ENCODE data around the gene DIDO1. TPM values are rescaled to one million over a fixed set of nuclear protein-coding genes. Genes with fewer than 3 reads are reported as not detected.

The DIDO1 gene
- total and polyA plus RNA-seq, 4 experiments from 2014 or later: 24.7 to 129 (median 83.5) TPM

GRCh38 chr20:62970307-62971210 is 44.3 kb upstream of the DIDO1 start:
- peaks cover 6% of the 10 kb centered on the region for H3K27me3 ChIP-seq (ENCODE audit: insufficient read depth, low read length)
- H3K4me1 ChIP-seq (ENCODE audit: insufficient read depth, low read length): peaks cover 6% of the 10 kb centered on the region
- H3K36me3 ChIP-seq (ENCODE audit: insufficient read depth, low read length): no peaks in the 10 kb centered on the region
- intact Hi-C loops (cut with micrococcal nuclease): no loop called here
- no peak overlapping the region for H3K4me3 ChIP-seq (ENCODE audit: low read length in 2 of 2)
- H3K4me1 Mint-ChIP-seq: peaks cover 10 to 25% (median 12%) of the 10 kb centered on the region in 4 donors
- DNase-seq: peak in 1 of 5 donors; percentile 31
- ChIA-PET CTCF (ENCODE audit: partially characterized antibody) (interaction anchor here (1.2 to 2.1 kb wide), 5 partner anchors 10 to 52 kb away, joined by 3 to 11 read pairs (median 5); no protein-coding TSS in a partner anchor), POLR2A (ENCODE audit: partially characterized antibody) (no interaction called here)
- peaks cover 19 to 21% of the 10 kb centered on the region in 2 donors for H3K27me3 Mint-ChIP-seq
- H3K4me3 Mint-ChIP-seq: no peak overlapping the region
- no peaks in the 10 kb centered on the region for H3K9me3 ChIP-seq (ENCODE audit: control insufficient read depth in 1 of 2, low read length in 2 of 2)
- H3K27ac ChIP-seq (ENCODE audit: low read depth, low read length): no peak overlapping the region
- H3K9me3 Mint-ChIP-seq: no peaks in the 10 kb centered on the region
- no peaks in the 10 kb centered on the region for H3K36me3 Mint-ChIP-seq
- H3K27ac Mint-ChIP-seq: no peak overlapping the region

GRCh38 chr20:62969939-62970306 is 43.6 kb upstream of the DIDO1 start:
- H3K27me3 ChIP-seq (ENCODE audit: insufficient read depth, low read length): peaks cover 6% of the 10 kb centered on the region
- H3K4me3 ChIP-seq (ENCODE audit: low read length in 2 of 2): no peak overlapping the region
- H3K27ac ChIP-seq (ENCODE audit: low read depth, low read length): no peak overlapping the region
- peaks cover 17 to 19% of the 10 kb centered on the region in 2 donors for H3K27me3 Mint-ChIP-seq
- CTCF ChIA-PET (ENCODE audit: partially characterized antibody): interaction anchor here (1.2 to 2.1 kb wide), 6 partner anchors 8 to 51 kb away, joined by 3 to 11 read pairs (median 4); no protein-coding TSS in a partner anchor
- H3K36me3 Mint-ChIP-seq: no peaks in the 10 kb centered on the region
- peak overlapping the region in 1 of 7 donors; percentile 12 for H3K27ac Mint-ChIP-seq
- H3K4me1 ChIP-seq (ENCODE audit: insufficient read depth, low read length): peaks cover 6% of the 10 kb centered on the region
- H3K9me3 Mint-ChIP-seq: no peaks in the 10 kb centered on the region
- H3K9me3 ChIP-seq (ENCODE audit: control insufficient read depth in 1 of 2, low read length in 2 of 2): no peaks in the 10 kb centered on the region
- no peaks in the 10 kb centered on the region for H3K36me3 ChIP-seq (ENCODE audit: insufficient read depth, low read length)
- DNase-seq: no peak
- no peak overlapping the region for H3K4me3 Mint-ChIP-seq
- intact Hi-C loops (cut with micrococcal nuclease): no loop called here
- POLR2A ChIA-PET (ENCODE audit: partially characterized antibody): no interaction called here
- H3K4me1 Mint-ChIP-seq: peaks cover 10 to 24% (median 12%) of the 10 kb centered on the region in 4 donors

- peaks cover 2% of the 10 kb centered on the region for H3K27me3 ChIP-seq (ENCODE audit: insufficient read depth, low read length)
- H3K9me3 ChIP-seq (ENCODE audit: control insufficient read depth in 1 of 2, low read length in 2 of 2): no peaks in the 10 kb centered on the region
- no peak overlapping the region for H3K4me3 ChIP-seq (ENCODE audit: low read length in 2 of 2)
- Mint-ChIP-seq H3K9me3 (no peaks in the 10 kb centered on the region), H3K4me3 (no peak overlapping the region), H3K27ac (no peak overlapping the region), H3K4me1 (peaks cover 10 to 17% (median 12%) of the 10 kb centered on the region in 4 donors), H3K27me3 (peaks cover 12 to 16% of the 10 kb centered on the region in 2 donors), H3K36me3 (no peaks in the 10 kb centered on the region)
- intact Hi-C loops (cut with micrococcal nuclease): no loop called here
- peaks cover 6% of the 10 kb centered on the region for H3K4me1 ChIP-seq (ENCODE audit: insufficient read depth, low read length)
- ChIA-PET CTCF (ENCODE audit: partially characterized antibody) (interaction anchor here (1.0 to 2.1 kb wide), 4 partner anchors 9 to 23 kb away, joined by 3 to 7 read pairs (median 4); no protein-coding TSS in a partner anchor), POLR2A (ENCODE audit: partially characterized antibody) (no interaction called here)
- no peak overlapping the region for H3K27ac ChIP-seq (ENCODE audit: low read depth, low read length)
- no peaks in the 10 kb centered on the region for H3K36me3 ChIP-seq (ENCODE audit: insufficient read depth, low read length)
- no peak for DNase-seq
Observed at GRCh38 chr20:62969179-62969760, 43.0 kb upstream of the DIDO1 start.

GRCh38 chr20:62968378-62969178 is 42.3 kb upstream of the DIDO1 start:
- Mint-ChIP-seq H3K27me3 (peaks cover 11 to 12% of the 10 kb centered on the region in 2 donors), H3K9me3 (no peaks in the 10 kb centered on the region), H3K4me1 (peaks cover 10 to 17% (median 12%) of the 10 kb centered on the region in 4 donors), H3K27ac (no peak overlapping the region), H3K36me3 (no peaks in the 10 kb centered on the region), H3K4me3 (no peak overlapping the region)
- intact Hi-C loops (cut with micrococcal nuclease): no loop called here
- no peak for DNase-seq
- H3K36me3 ChIP-seq (ENCODE audit: insufficient read depth, low read length): no peaks in the 10 kb centered on the region
- no peaks in the 10 kb centered on the region for H3K27me3 ChIP-seq (ENCODE audit: insufficient read depth, low read length)
- H3K27ac ChIP-seq (ENCODE audit: low read depth, low read length): no peak overlapping the region
- ChIA-PET POLR2A (ENCODE audit: partially characterized antibody) (no interaction called here), CTCF (ENCODE audit: partially characterized antibody) (interaction anchor here (1.0 to 2.1 kb wide), 3 partner anchors 9 to 24 kb away, joined by 3 to 7 read pairs (median 4); no protein-coding TSS in a partner anchor)
- H3K4me1 ChIP-seq (ENCODE audit: insufficient read depth, low read length): peaks cover 6% of the 10 kb centered on the region
- no peak overlapping the region for H3K4me3 ChIP-seq (ENCODE audit: low read length in 2 of 2)
- H3K9me3 ChIP-seq (ENCODE audit: control insufficient read depth in 1 of 2, low read length in 2 of 2): no peaks in the 10 kb centered on the region

- Histone ChIP-seq H3K4me1 (ENCODE audit: insufficient read depth, low read length) (peaks cover 4% of the 10 kb centered on the region), H3K4me3 (ENCODE audit: low read length in 2 of 2) (no peak overlapping the region), H3K36me3 (ENCODE audit: insufficient read depth, low read length) (no peaks in the 10 kb centered on the region), H3K27me3 (ENCODE audit: insufficient read depth, low read length) (no peaks in the 10 kb centered on the region), H3K9me3 (ENCODE audit: control insufficient read depth in 1 of 2, low read length in 2 of 2) (no peaks in the 10 kb centered on the region), H3K27ac (ENCODE audit: low read depth, low read length) (no peak overlapping the region)
- H3K27ac Mint-ChIP-seq: no peak overlapping the region
- ChIA-PET CTCF (ENCODE audit: partially characterized antibody) (no interaction called here), POLR2A (ENCODE audit: partially characterized antibody) (no interaction called here)
- no peaks in the 10 kb centered on the region for H3K36me3 Mint-ChIP-seq
- DNase-seq: peak in 1 of 5 donors; percentile 34
- H3K9me3 Mint-ChIP-seq: no peaks in the 10 kb centered on the region
- H3K4me1 Mint-ChIP-seq: peaks cover 10 to 16% (median 12%) of the 10 kb centered on the region in 4 donors
- H3K4me3 Mint-ChIP-seq: no peak overlapping the region
- peaks cover 11 to 12% of the 10 kb centered on the region in 2 donors for H3K27me3 Mint-ChIP-seq
- intact Hi-C loops (cut with micrococcal nuclease): no loop called here
Observed at GRCh38 chr20:62967628-62968351, 41.5 kb upstream of the DIDO1 start.

GRCh38 chr20:62967149-62967501 is 40.8 kb upstream of the DIDO1 start:
- Histone ChIP-seq H3K4me1 (ENCODE audit: insufficient read depth, low read length) (no peaks in the 10 kb centered on the region), H3K36me3 (ENCODE audit: insufficient read depth, low read length) (no peaks in the 10 kb centered on the region), H3K9me3 (ENCODE audit: control insufficient read depth in 1 of 2, low read length in 2 of 2) (no peaks in the 10 kb centered on the region), H3K4me3 (ENCODE audit: low read length in 2 of 2) (no peak overlapping the region), H3K27me3 (ENCODE audit: insufficient read depth, low read length) (no peaks in the 10 kb centered on the region), H3K27ac (ENCODE audit: low read depth, low read length) (no peak overlapping the region)
- no peaks in the 10 kb centered on the region for H3K36me3 Mint-ChIP-seq
- no peaks in the 10 kb centered on the region for H3K9me3 Mint-ChIP-seq
- H3K4me1 Mint-ChIP-seq: peaks cover 7 to 9% (median 8%) of the 10 kb centered on the region in 4 donors
- peak in 1 of 5 donors; percentile 34 for DNase-seq
- ChIA-PET POLR2A (ENCODE audit: partially characterized antibody) (no interaction called here), CTCF (ENCODE audit: partially characterized antibody) (interaction anchor here (0.6 kb wide), 1 partner anchor 42 kb away, joined by 3 read pairs; no protein-coding TSS in a partner anchor)
- H3K27ac Mint-ChIP-seq: no peak overlapping the region
- intact Hi-C loops (cut with micrococcal nuclease): no loop called here
- H3K4me3 Mint-ChIP-seq: no peak overlapping the region
- H3K27me3 Mint-ChIP-seq: peaks cover 8 to 9% of the 10 kb centered on the region in 2 donors
